DLD1 (cell line): ENCODE measurements around the gene TMEM164.

ENCODE experiments used
- in situ Hi-C: cut with HindIII; loops from 2 replicates; pipeline ENCODE4 v1.10.0; 2017; ENCODE audit warnings: low sequenced_read_pairs

The TMEM164 gene

DNA sequence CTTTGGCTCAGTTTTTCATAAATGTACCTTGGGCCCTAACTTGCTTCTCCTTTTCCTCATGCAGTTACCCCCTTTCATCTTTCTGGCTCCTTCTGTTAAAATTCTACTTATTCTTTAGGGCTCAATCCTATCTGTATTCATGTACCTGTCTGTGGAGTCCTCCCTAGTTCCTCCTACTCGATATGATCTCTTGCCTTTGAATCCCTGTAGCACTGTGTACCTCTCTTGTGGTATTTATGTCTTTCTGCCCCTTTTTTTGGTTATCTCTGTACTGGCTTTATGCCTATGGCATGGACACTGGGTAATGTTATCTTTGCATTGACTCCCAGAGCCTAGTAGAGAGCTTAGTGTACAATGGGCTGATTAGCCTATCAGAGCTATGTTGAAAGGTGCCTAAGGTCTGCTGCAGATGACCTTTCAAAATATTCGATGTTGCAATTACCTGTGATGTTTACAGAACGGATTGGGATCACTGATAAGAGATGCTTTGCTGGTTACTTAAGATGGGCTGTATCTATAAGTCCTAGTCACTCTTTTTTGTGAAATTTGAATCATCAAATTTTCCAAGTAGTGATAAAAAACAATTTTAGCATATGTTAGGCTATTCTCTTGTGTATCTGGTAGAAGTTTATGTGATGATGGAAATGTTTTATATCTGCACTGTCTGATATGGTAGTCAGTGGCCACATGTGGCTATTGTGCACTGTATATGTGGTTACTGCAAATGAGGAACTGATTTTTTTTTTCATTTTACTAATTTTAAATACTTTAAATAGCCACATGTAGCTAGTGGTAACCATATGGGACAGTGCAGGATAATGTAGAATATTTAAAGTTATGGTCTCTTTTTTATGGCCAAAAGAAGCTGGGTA lies 33.5 kb downstream of the TMEM164 start:
- in situ Hi-C loops: no loop called here

DNA sequence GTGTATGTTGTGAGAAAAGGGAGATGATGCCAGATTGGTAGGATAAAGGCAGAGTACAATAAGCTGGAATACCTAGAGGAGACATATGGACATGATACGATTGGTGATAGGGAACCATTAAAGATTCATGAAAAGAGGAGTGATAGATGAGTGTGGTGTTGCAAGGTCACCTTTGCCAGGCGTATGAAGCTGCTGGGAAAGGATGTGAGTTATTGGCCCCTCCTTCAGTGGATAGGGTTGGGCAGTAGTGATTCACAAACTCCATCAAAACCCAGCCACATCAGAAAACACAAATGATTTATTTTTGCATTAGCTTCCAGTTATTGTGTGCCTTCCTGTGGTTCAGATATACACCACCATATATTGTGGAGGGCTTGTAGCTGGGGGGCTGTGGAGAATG lies 34.3 kb downstream of the TMEM164 start:
- in situ Hi-C loops: no loop called here

DNA sequence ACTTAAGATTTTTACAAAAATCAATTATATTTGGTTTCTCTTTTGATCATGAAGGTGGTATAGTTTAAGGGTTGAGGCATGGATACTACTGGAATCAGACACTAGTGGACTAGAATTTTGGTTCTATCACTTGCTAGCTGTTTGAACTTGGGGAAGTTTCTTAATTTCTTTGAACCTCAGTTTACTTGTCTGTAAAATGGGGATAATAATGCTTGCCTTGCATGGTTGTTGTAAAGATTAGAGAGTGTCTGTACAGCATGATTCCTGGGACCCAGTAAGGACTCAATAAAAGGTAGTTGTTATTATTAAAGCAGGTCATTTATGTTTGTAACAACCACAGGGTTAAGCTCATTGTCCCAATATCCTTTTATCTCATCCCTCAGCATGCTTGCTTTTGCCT lies 36.0 kb downstream of the TMEM164 start:
- in situ Hi-C loops: no loop called here

DNA sequence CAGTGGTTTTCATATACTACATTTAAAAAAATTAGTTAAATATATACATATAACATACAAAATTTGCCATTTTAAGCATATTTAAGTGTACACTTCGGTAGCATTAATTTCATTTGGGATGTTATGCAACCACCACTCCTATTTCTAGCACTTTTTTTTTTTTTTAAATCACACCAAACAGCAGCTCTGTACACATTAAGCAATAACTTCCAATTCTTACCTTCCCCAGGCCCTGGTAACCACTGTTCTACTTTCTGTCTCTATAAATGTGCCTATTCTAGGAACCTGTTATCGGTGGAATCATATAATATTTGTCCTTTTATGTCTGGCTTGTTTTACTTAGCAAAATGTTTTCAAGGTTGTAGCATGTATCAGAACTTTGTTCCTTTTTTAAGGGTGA lies 39.1 kb downstream of the TMEM164 start:
- in situ Hi-C loops: no loop called here

DNA sequence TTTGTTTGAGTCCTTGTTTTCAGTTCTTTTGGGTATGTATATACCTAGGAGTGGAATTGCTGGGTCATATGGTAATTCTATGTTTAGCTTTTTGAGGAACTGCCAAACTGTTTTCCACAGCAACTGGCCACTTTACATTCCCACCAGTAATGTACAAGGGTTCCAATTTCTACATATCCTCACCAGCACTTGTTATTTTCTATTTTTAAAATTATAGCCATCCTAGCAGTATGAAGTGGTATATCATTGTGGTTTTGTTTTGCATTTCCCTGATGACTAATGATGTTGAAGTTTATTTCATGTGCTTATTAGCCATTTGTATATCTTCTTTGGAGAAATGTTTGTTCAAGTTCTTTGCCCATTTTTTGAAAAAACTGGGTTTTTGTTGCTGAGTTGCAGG lies 39.6 kb downstream of the TMEM164 start:
- in situ Hi-C loops: no loop called here

DNA sequence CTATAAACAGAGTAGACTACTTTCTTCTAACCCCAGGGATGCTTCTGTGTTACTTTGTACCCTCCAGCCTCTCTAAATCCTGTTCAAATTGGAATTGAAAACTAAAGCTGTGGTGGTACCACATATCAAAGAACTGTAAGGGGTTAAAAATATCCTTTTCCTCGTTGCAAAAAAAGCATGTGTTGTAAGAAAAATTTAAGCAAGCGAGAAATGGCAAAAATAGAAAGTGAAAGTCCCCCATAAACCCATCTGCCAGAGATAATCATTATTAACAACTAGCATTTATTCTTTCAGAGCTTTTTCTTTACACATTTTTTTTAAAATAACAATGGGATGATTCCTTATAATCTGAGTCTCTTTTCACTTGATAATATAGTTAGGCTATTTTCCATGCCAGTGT lies 40.6 kb downstream of the TMEM164 start:
- in situ Hi-C loops: no loop called here

DNA sequence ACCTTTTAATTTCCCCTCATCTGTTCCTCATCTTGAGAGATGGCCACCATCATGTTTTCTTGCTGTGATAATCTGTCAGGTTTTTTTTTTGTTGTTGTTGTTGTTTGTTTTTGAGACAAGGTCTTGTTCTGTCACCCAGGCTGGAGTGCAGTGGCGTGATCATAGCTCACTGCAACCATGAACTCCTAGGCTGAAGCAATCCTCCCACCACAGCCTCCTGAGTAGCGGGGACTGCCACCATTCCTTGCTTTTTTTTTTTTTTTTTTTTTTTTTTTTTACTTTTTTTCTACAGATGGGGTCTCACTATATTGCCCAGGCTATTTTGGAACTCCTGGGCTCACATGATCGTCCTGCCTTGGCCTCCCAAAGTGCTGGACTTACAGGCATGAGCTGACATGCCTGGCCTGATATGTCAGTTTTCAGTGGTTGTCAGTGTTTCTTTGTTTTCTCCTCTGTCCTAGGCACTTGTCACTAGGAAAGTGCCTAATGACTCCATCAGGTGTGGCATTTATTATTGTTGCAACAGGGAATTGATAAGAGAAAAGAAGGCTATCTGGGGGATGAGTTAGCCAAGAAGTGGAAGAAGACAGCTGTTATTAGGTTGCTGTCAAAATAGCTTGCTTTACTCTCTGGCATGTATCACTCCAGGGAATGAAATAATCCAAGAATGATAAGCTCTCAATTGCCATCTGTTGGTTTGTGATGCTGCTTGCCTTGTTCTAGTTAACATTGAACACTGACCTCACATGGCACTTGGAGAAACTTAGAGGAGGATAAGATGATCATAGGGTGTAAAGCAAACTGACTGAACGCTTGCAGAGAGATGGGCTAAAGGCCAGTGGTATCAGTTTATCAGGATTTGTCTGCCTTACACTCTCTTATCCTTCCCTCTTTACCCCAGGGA lies 41.7 kb downstream of the TMEM164 start:
- in situ Hi-C loops: no loop called here

DNA sequence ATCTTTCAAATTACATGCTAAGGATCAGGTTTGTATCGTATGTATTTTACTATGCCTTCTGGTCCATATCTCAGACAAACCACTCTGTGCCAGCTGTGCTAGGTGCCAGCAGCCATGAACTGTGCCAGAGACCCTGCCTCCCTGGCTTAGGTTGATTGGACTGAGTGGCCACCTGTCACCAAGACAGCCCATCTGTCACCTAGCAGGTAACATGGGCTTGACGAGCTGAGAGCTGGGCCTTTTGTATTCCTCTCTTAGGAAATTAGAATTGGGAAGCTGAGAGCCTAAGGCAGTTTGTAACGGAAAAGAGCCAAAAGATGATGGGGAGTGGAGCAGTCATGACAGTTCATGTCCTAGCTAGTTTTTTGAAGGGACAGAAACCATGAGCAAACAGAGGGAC lies 42.5 kb downstream of the TMEM164 start:
- in situ Hi-C loops: no loop called here

DNA sequence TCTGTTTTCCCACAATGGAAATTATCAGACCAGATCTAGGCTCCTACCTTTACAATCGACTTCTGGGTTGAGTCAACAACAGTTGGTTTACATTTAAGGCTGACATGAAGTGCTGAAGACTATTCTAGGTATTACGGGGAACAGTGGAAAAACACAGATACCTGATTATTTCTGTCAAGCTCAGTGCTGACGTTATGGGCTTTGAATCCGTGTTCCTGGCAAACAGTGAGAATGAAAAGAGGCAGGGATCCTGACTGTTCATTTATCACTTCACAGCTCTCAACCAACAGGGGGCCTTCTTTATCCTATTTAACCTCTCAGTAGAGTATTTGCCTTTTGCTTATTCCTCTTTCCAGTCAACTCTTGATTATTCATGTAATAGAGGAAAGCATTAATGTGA lies 43.1 kb downstream of the TMEM164 start:
- in situ Hi-C loops: no loop called here

DNA sequence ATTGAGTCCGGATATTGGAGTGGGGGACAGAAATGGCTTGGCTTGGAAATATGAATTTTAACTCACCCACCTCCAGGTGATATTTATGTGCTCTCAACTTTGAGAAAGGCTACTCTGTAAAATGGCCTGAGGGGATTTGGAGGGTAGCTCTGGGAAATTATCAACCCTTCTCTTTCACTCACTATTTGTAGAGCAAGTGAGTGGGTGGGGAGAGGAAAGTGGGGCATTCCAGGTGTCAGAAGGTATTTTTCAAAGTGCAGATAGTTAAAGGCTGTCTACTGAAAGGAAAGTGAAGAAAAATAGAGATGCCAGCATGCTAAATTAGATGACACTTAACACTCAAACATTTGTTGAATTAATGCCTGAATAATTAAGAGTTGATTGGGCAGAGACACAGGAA lies 44.1 kb downstream of the TMEM164 start:
- in situ Hi-C loops: no loop called here

DNA sequence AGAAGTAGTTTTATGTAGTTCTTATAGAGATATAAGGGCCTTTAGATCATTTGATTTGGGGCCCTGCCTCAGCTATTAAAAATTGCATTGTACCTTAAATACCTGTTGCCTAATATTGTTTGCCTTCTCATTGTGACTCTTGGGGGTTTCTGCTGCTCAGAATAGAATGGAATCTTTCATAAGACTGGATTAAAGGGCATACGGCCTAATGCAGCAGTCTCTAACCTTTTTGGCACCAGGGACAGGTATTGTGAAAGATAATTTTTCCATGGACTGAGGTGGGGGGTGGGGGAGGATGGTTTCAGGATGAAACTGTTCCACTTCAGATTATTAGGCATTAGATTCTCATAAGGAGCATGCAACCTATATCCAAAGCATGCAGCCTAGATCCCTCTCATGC lies 46.2 kb downstream of the TMEM164 start:
- in situ Hi-C loops: no loop called here

DNA sequence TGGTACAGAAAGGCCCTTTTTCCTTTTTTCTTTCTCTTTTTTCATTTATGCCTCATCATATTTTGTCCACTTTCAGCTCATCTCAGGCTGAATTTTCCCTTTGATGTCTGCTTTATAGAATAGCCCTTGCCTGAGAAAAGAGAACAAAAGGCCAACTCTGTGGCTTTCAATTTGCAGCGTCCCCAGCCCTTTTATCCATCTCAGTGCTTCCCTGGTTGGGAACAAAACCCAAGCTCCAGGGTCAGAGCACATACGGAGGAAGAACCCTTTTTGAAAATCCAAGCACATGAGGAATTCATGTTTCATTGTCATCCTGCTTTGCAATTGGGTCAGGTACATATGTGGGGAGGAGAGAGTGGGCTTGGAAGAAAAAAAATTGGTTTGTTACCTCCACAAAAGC lies 47.5 kb downstream of the TMEM164 start:
- in situ Hi-C loops: no loop called here

DNA sequence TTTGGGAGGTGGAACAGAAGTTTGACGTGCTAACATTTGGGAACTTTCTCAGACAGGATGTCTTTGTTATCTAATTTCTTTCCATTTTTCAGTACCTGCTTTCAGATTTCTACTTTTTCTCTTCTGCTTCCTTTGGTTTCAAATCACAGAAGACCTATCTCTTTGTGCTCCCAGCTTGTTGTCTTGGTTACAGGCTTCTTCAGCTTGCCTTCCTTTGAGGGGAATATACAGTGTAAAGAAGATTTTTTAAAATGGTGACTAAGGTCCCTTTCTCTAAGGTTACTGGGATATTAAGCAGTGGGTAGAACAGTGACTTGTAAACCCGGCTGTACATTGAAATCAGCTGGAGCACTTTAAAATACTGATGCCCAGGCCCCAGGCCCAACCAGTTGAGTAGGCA lies 48.0 kb downstream of the TMEM164 start:
- in situ Hi-C loops: no loop called here

DNA sequence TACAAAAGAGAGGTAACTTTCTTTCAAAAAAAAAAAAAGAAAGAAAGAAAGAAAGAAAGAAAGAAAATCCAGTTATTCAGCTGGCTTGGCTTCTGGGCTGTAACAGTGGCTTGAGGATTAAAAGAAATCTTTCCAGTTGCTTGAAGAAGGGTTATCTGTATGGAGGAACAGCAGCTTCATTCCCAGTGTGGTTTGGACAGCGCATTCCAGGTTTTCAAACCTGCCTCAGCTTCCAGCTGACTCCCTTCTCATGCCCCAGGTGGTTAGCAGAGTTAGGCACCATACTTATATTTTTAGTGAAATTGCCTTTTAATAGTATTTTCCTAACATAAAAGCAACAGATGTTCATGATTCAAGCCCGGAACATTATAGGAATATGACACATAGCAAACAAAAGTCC lies 48.6 kb downstream of the TMEM164 start:
- in situ Hi-C loops: no loop called here

DNA sequence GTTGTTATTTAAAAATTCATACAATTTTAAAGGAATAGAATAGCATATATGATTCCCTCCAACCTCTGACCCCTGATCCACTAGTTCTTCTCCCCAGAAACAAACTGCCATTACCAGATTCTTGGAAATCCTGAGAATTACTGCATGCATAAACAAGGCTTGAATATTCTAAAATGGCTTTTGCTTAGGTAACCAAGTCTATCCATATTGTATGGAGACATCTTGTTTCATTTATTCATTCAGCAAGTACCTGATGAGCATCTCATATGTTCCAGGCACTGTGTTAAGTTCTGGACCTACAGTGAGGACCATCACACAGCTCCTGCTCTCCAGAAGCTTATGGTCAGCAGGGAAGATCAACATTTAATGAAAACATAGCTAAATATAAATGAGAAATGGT lies 49.4 kb downstream of the TMEM164 start:
- in situ Hi-C loops: no loop called here

DNA sequence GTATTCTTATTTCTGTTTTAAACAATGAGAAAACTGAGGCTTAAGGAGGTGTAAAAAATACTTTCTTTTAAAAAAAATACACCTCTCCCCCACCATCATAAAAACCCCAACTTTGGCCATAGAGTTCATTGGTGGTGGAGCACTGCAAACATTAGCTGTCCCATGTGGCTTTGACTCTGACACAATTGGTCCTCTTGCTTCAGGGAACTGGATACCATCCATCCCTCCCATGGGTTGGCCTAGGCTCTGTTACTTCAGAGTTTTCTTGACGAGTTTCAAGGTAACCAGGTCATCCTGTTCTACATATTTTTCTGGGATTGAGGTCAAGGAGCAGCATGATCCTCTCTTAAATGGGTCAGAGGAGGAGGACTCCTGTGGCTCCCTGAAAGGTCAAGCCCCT lies 50.5 kb downstream of the TMEM164 start:
- in situ Hi-C loops: no loop called here

DNA sequence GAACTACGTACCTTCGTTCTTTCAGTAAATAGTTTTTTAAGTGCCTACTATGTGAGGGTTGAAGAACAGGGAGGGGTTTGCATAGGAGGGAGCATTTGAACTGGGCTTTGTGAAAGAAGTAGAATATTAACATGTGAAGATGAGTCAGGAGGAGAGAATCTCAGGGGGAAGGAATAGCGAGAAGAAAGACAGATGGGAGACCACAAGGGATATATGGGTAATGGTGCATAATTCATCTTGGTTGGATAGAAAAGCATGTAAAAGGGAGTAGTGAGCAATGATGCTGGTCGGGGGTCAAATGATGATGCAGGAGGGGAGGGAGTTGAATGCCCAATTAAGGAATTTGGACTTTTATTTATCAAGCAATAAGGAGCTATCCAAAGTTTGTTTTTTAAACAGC lies 52.7 kb downstream of the TMEM164 start:
- in situ Hi-C loops: no loop called here

DNA sequence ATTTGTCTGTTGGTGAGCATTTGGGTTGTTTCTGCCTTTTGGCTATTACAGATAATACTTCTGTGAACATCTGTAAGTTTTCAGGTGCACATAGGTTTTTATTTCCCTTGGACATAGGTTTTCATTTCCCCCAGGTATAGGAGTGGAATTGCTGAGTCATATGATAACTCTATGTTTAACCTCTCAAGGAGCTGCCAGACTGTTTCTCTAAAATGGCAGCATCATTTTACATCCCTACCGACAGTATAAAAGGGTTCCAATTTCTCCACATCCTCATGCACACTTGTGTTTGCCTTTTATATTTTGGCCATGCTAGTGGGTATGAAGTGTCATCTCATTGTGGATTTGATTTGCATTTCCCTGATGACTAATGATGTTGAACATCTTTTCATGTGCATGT lies 53.5 kb downstream of the TMEM164 start:
- in situ Hi-C loops: no loop called here

DNA sequence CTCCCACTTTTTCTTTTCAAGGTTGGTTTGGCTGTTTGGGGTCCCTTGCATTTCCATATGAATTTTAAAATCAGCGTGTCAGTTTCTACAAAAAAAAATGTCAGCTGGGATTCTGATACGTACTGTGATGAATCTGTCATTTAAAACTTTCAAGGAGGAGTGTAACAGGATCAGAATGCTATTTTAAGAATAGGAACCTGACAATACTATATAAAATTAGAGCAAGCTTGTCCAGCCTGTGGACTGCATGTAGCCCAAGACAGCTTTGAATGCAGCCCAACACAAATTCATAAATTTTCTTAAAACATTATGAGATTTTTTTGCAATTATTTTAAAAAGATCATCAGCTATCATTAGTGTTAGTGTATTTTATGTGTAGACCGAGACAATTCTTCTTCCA lies 56.5 kb downstream of the TMEM164 start:
- in situ Hi-C loops: no loop called here

DNA sequence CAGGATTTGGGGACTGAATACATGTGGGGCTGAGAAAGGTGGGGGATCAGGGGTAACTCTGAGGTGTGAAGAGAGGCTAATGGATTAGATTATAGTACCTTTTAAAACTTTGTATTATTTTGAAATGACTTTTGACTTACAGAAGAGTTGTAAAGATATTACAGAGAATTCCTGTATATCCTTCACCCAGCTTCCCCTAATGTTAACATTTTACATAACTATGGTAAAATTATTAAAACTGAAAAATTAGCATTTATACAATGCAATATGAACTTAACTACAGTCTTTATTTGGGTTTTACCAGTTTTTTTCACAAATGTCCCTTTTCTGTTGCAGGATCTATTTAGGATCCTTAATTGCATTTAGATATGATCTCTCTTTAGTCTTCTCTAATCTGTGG lies 57.4 kb downstream of the TMEM164 start:
- in situ Hi-C loops: no loop called here

DNA sequence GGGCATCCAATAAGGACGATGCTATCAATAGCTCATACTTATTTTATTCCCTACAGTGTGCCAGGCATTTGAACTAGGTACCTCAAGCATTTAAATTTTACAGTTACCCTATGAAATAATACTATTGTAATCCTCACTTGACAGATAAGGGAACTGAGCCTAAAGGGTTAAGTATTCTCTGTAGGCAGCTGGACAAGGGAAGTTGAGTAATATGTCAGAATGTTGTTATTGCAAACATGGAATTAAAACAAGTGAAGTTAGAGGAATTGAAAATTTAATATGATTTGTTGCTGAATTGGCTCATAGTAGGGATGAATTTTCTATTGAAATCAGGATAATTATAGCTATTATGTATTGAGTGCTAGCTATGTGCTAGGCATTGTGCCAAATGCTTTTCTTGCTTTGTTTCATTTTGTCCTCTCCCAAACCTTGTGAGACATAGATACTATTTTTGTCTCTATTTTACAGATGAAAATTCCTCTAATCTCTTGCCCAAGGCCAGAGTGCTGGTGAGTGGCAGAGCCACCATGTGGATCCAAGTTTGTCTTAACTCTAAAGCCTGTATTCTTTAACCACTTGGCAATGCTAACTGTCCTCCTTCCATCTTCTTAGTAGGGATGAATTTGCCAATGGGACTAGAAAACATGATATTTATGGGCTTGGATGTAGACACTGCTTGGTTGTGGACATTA lies 58.1 kb downstream of the TMEM164 start:
- in situ Hi-C loops: no loop called here

DNA sequence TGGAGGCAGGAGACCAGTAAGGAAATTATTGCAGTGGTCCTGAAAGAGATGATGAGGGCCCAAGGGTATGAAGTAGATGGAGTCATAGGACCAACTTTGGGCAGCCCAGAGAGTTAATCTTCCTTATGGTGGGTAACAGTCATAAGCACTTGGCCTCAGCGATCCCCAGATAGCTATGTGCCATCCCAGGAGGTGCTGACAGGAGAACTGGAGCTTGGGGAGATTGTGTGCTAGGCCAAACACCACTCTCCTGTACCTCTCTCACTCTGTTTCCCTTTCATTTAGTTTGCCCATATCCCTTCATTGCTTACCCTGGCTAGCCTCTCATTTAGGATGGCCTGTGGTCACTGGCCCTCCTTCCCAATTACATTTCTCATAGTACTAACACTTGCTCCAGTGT lies 60.0 kb downstream of the TMEM164 start:
- in situ Hi-C loops: no loop called here
